GM12878 (cell line): Measurements from ENCODE around the gene C2CD4D. TPM values are rescaled to one million over a fixed set of nuclear protein-coding genes. Genes with fewer than 3 reads are reported as not detected.

Experiments used
- BHLHE40 ChIP-seq, 2 experiments: fragments of 450-650 bp in 1 of 2; IDR thresholded peaks; 2 replicates each; pipeline ENCODE4 v1.6.1; 2011 to 2017; ENCODE audit warnings: low read depth in 2 of 2, borderline replicate concordance in 1 of 2, improper control_type of control experiment in 1 of 2, low read length in 1 of 2, mild to moderate bottlenecking in 1 of 2
- CEBPB ChIP-seq, 2 experiments: fragments of 150-350 bp in 1 of 2; IDR thresholded peaks; 2 replicates each; pipeline ENCODE4 v1.6.1; 2012 to 2014; ENCODE audit warnings: low read depth in 2 of 2, low read length in 2 of 2, borderline replicate concordance in 1 of 2, inconsistent platforms in 1 of 2
- CHD4 ChIP-seq: fragments of 200-600 bp; sonication (generic); IDR thresholded peaks from 2 replicates; pipeline ENCODE4 v1.6.1; 2016; ENCODE audit warnings: mild to moderate bottlenecking
- CTCF ChIP-seq, 3 experiments: IDR thresholded peaks in 2 of 3; conservative IDR thresholded peaks in 1 of 3; 2 replicates each; pipeline ENCODE4 v1.5.1; 2011; ENCODE audit warnings: low read depth in 3 of 3, low read length in 3 of 3, mild to moderate bottlenecking in 3 of 3, control low read depth in 2 of 3, moderate library complexity in 2 of 3, inconsistent platforms in 1 of 3, mixed read lengths in 1 of 3; ENCODE audit not compliant: control insufficient read depth in 2 of 3, insufficient read depth in 1 of 3; ENCODE audit errors: extremely low read depth in 1 of 3
- E4F1 ChIP-seq: fragments of 450-650 bp; IDR thresholded peaks from 2 replicates; pipeline ENCODE4 v1.6.1; 2018; ENCODE audit warnings: borderline replicate concordance, mild to moderate bottlenecking; ENCODE audit not compliant: partially characterized antibody
- EZH2 ChIP-seq: IDR thresholded peaks from 2 replicates; pipeline ENCODE4 v1.6.1; 2012; ENCODE audit warnings: low read depth, mild to moderate bottlenecking, control low read depth, inconsistent platforms, low read length, borderline replicate concordance; ENCODE audit not compliant: control insufficient read depth
- MLLT1 ChIP-seq: fragments of 450-650 bp; IDR thresholded peaks from 2 replicates; pipeline ENCODE4 v1.6.1; 2016; ENCODE audit warnings: mild to moderate bottlenecking
- NKRF ChIP-seq: fragments of 450-650 bp; conservative IDR thresholded peaks from 2 replicates; pipeline ENCODE4 v1.6.1; 2017; ENCODE audit warnings: mild to moderate bottlenecking, moderate library complexity
- PKNOX1 ChIP-seq: fragments of 450-650 bp; IDR thresholded peaks from 2 replicates; pipeline ENCODE4 v1.6.1; 2016; ENCODE audit warnings: mild to moderate bottlenecking
- TARDBP ChIP-seq: IDR thresholded peaks from 2 replicates; pipeline ENCODE4 v1.6.1; 2016; ENCODE audit warnings: borderline replicate concordance
- ZNF24 ChIP-seq: fragments of 450-650 bp; IDR thresholded peaks from 2 replicates; pipeline ENCODE4 v1.6.1; 2017; ENCODE audit warnings: antibody characterized with exemption, mild to moderate bottlenecking
- ZNF592 ChIP-seq: fragments of 450-650 bp; IDR thresholded peaks from 2 replicates; pipeline ENCODE4 v1.6.1; 2017; ENCODE audit warnings: mild to moderate bottlenecking, moderate library complexity
- ZSCAN29 ChIP-seq: fragments of 450-650 bp; IDR thresholded peaks from 2 replicates; pipeline ENCODE4 v1.6.1; 2017; ENCODE audit warnings: mild to moderate bottlenecking, moderate library complexity
- polyA plus RNA-seq, 11 experiments: library from polyadenylated mRNA; depleted of rRNA in 4 of 11; unstranded in 6 of 11; stranded (reverse) in 5 of 11; fragments of >200 nt; fragmentation: Nextera tagmentation in 4 of 11; fragmentation: Illumina TruSeq in 1 of 11; extraction: Ambion mirVana in 4 of 11; extraction: Trizol in 1 of 11; gene quantifications; 1 replicate in 1 of 11; 2 replicates in 10 of 11; pipeline versions ENCODE4 v1.2.1 to v1.2.3, GENCODE V29; 2011 to 2016; ENCODE audit warnings: inconsistent platforms in 2 of 11, missing spikeins in 2 of 11, low read depth in 1 of 11
- total RNA-seq, 4 experiments: library from RNA; depleted of rRNA in 3 of 4; stranded (reverse); fragments of >200 nt in 3 of 4; fragmentation: Illumina TruSeq in 1 of 4; extraction: Trizol in 1 of 4; gene quantifications; 2 replicates each; pipeline versions ENCODE4 v1.2.1 to v1.2.3, GENCODE V29; 2013 to 2021

C2CD4D gene
- total and polyA plus RNA-seq, 10 of the 15 experiments (the other 5 are each of a cell fraction or from before 2014, with no cell fraction given), result 0.03 to 0.67 (median 0.13) TPM; not detected in 4

- peak; percentile 37; the same call in 1 of the 2 replicates for TF ChIP-seq MLLT1
- no peak for TF ChIP-seq CEBPB (IDR thresholded peaks at IDR 0.05; ENCODE audit: borderline replicate concordance in 1 of 2, low read depth in 2 of 2, low read length in 2 of 2)
- TF ChIP-seq CHD4, result no peak
- no peak for TF ChIP-seq ZNF592
- peak; percentile 100 for TF ChIP-seq PKNOX1
- TF ChIP-seq ZSCAN29, result no peak
- peak; percentile 17 to 36 (median 23); a peak in 3 of 6 replicates for TF ChIP-seq CTCF (IDR thresholded peaks at IDR 0.05 in 2 of 3, conservative IDR thresholded peaks at IDR 0.05 in 1 of 3; ENCODE audit: control insufficient read depth in 2 of 3, extremely low read depth in 1 of 3, insufficient read depth in 1 of 3, low read depth in 3 of 3, low read length in 3 of 3)
- no peak for TF ChIP-seq ZNF24
- TF ChIP-seq BHLHE40 (IDR thresholded peaks at IDR 0.05; ENCODE audit: borderline replicate concordance in 1 of 2, low read depth in 2 of 2, low read length in 1 of 2), result peak; percentile 23 to 71; a peak in 2 of 4 replicates
- peak; percentile 86; the same call in 1 of the 2 replicates for TF ChIP-seq EZH2
- no peak for TF ChIP-seq NKRF
- TF ChIP-seq TARDBP, result no peak
- TF ChIP-seq E4F1, result peak; percentile 77
These were observed 49.3 kb downstream of the C2CD4D start, which contains the start of gene TDRKH (continued) for GRCh38 chr1:151790071-151790939.
